HG02852 (cell line): ENCODE results near the gene RASL10A.

Source experiments
- ATAC-seq: cut with Tn5 transposase; IDR thresholded peaks from one replicate; pipeline ENCODE4 v1.9.1; 2021; ENCODE audit warnings: mild to moderate bottlenecking, moderate library complexity; ENCODE audit not compliant: unreplicated experiment

The RASL10A gene

GRCh38 chr22:29323641-29324040 is 8.1 kb upstream of the RASL10A start:
- no peak for ATAC-seq

GRCh38 chr22:29320546-29320945 is 5.0 kb upstream of the RASL10A start:
- ATAC-seq: no peak

DNA sequence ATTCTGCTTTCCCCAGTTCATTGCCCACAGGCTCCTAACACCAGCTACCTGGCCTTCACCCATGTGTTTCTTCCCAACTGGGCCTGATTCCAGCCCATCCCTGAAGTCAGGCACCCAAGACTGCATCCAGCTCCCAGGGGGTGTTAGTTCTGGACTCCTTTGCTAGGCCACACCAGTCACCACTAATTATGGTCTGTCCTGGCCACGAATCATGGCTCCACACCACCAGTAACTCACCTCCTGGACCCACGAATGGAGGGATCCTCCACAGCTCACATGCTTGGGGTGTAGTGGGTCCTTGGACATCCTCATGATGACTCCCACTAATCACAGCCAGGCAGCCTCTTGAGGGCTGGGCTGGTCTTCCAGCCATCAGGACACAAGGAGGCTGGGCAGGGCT is 3.6 kb upstream of the RASL10A start:
- no peak for ATAC-seq

DNA sequence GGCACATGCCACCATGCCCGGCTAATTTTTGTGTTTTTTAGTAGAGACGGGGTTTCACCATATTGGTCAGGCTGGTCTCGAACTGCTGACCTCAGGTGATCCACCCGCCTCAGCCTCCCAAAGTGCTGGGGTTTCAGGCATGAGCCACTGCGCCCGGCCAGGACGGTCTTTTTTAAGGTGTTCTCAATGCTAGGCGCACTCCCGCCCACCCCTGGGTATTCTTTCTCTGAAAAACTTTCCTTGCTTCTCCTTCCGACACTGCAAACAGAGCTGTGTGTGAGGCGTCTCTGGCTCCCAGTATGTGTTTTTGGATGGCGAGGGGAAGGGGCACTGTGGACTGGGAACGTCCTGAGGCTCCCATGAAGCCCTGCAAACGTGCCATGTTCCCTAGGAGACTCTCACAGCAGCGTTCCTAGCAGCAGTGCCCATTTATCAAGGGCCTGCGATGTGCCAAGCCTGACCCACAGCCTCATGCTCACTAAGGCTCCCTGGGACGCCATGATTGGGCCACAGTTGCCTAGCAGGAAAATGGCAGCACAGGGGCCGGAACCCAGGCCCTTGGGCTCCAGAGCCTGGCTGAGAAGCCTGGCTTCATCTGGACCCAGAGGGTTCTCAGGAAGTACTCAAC is 2.4 kb upstream of the RASL10A start:
- no peak for ATAC-seq

- no peak for ATAC-seq
These were observed 788 bp upstream of the RASL10A start for GRCh38 chr22:29316141-29316828.

GRCh38 chr22:29314537-29315285 is 786 bp downstream of the RASL10A start:
- no peak for ATAC-seq

DNA sequence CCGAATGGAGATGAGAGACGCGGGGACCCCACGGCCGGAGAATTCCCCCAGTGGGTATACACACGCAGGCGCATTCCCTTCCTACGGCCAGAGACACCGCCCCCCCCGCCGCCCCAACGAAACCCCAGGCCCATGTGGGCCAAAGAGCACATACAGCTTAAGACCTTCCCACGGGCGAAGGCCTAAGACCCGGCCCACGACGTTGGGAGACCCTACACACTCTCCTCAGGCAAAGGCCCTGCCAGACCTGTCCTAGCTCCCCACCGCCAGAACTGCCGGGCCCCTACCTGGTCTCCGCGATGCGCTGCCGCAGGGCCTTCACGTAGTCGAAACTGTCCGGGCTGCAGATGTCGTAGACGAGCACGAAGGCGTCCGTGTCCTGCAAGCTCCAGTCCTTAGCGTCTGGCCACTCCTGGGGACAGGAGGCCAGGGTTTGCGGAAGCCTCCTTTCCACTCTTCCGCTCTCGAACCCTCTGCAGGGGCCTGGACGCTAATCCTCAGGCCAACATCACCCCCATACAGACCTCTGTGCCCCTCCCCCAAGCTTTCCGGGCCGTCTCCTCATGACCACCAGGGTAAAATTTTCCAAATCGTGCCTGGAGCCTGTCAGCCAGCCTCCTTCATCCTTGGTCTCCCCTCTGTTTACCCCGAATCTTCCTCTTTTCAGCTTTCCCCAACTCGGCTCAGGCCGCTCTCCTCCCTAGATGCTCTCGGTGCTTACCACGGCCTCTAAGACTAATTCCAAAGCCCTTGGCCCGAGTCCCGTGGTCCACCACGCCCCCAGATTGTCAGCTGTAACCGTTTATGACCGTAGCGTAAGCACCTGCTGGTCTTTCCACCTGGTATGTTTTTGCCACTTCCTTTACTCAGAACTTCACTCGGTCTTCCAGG is 1.7 kb downstream of the RASL10A start:
- no peak for ATAC-seq

DNA sequence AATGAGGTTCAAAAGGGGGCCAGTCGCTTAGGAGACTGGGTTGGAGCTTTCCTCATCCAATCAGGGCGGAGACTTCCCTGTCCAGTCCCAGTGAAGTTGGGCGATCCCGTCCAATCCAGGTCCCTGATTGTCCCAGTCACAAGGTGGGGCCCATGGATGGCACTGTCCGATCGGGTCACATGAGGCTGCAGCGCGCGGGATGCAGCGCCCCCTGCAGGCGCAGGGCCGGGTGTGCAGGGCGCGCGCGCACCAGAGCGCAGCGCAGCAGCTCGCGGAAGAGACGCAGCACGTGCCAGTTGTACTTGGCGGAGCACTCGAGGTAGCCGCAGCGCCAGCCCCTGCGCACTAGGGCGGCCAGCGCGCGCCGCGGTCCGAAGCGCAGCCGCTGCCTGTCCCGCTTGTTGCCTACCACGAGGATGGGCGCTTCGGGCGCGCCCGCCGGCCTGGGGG is 2.3 kb downstream of the RASL10A start:
- ATAC-seq: no peak

DNA sequence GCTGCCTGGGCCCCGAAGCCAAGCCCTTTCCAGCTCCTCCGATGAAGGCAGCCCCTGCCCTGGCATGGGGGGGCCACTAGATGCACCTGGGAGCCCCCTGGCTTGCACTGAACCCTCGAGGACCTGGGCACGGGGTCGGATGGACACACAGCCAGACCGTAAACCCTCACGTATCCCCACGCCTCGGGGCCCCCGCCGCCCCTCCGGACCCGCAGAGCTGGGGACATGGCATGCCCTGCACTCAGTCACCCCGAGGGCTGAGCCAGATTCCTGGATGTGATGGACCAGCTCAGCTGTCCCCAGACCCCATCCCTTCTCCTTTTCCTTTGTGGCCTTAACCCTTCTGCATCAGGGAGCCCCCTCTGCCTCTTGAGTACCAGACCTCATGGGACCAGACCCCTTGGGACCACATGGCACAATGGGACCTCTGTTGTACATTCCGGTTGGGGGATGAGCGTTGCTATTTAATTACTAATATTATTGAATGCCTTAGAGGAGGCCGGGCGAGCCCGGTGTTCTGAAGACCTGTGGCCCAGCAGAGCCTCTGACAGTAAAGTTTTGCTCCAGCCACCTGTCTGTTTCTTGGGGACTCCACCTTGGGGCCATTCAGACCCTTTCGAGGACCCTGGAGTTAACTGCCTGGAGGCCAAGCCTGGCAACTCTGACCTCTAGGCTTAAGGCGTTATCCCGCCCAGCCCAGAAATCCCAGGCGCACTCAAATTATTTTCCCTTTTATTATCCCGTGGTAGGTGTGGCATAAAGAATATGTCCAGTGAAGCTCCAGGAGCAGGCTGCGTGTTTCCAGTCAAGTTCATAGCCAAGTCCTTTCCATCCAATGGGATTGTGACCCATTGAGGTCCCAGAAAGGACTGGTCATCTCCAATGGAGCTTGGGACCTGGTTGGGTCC is 3.0 kb downstream of the RASL10A start:
- no peak for ATAC-seq

DNA sequence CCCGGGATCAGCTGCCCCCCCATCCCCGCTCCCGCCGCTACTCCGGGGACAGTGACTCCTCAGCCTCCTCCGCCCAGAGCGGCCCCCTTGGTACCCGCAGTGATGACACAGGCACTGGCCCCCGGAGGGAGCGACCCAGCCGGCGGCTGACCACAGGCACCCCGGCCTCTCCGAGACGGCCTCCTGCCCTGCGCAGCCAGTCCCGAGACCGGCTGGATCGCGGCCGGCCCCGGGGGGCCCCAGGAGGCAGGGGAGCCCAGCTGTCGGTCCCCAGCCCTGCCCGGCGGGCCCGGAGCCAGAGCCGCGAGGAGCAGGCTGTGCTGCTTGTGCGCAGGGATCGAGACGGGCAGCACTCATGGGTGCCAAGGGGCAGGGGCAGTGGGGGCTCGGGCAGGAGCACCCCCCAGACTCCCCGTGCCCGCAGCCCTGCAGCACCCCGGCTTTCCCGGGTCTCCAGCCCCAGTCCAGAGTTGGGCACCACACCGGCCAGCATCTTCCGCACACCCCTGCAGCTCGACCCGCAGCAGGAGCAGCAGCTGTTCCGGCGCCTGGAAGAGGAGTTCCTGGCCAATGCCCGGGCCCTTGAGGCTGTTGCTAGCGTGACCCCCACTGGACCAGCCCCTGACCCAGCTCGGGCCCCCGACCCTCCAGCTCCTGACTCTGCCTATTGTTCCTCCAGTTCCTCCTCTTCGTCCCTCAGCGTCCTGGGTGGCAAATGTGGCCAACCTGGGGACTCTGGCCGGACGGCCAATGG is 3.9 kb downstream of the RASL10A start:
- ATAC-seq: no peak

- no peak for ATAC-seq
These were observed 4.6 kb downstream of the RASL10A start for GRCh38 chr22:29310863-29311339.

- ATAC-seq: no peak
These were observed 5.2 kb downstream of the RASL10A start for GRCh38 chr22:29310065-29310862.

DNA sequence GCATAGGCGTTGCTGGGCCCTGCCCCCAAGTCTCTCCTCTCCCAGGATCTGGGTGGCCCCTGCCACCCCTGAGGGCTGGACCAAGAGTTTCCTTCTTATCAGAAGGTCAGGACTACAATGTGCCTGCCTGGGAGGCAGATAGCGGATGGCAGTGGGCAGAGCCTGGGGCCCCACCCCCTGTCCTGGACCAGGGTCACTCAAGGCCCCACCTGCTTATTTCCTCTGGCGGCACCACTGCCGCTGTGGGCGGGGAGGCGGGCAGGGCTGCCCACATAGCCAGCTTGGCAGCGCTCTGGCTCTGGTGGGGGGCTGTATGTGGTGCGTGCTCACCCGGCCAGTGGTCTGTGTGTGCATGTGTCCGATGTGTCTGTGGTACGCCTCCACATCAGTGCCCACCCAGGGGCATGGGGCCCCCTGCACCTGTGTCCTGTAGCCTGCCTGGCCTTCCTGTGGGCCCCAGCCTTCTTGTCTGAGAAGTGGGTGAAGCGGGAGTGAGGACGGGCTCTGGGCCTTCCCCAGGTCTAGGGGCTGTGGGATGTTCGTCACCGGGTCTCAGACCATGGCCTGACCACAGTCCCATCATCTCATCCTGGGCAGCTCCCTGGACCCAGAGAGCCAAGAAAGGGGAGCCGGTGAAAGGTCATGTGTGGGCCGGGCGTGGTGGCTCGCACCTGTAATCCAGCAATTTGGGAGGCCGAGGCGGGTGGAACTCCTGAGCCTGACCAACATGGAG is 6.0 kb downstream of the RASL10A start:
- no peak for ATAC-seq

DNA sequence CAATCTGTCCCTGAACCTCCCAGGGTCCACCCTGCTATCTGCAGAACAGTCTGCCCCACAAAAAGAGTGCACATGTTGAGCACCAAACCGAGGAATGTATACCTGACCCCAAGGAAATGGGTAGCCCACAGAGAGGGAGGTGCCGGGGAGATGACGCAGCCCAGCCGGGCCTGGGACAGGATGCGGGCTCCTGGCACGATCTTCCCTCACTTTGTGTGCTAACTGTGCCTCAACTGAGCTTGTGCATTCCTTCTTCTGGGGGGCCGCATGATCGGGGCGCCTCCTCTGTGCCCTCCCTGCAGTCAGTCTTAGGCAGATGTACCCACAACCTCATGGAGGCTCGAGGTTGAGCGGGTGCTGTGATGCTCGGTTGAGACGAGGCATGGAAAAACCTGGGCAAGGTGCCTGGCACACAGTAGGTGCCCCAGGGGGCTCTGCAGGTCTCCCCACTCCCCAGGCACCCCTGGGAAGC is 6.7 kb downstream of the RASL10A start:
- ATAC-seq: no peak

- ATAC-seq: no peak
These were observed 7.2 kb downstream of the RASL10A start for GRCh38 chr22:29308148-29308790.

DNA sequence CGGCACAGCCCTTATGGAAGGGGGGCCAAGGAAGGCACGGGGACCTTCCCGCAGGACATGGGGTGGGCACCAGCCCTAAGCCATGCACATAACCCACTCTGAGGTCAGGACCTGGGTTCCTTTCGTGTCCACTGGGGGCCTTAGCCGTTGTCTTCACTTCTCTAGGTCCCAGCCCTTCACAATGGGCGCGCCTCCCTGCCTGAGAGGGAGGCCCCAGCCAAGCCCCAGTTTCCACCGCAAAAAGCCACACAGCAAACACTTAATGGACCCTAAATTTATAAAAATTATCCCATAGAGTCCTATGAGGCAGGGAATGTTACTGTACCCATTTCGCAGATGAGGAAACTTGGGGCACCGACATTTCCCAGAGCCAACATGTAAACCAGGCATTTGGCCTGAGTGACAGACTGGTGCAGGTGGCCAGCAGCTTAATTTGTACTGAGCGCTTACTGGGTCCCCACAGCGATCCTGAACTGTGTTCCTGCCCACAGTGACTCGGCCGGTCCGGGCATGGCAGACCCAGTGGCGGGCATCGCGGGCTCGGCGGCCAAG is 7.8 kb downstream of the RASL10A start:
- no peak for ATAC-seq
